ENCODE measurements around the gene TFEB. TPM values are rescaled to one million over a fixed set of nuclear protein-coding genes. Genes with fewer than 3 reads are reported as not detected.

TFEB gene
- polyA plus RNA-seq, 1 experiment, result 3.9 TPM

DNA sequence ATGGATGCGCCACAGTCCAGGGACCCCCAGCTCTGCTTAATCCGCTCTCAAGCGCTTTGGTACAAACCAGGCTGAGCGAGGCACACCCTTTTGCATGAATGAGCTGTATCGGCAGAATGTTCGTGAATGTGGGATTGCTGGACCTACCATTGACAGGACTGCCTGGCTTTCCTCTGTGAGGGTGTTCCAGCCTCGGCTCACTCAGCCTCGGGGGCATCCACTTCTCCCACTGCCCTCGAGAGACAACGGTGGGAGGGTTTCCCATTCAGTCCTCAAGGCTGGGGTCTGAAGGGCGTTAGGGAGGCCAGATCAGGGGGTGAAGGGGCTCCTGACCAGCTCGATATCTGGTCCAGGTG, 79.8 kb downstream of the TFEB start:
- H3K27ac ChIP-seq (ENCODE audit: low read depth, low read length), result no peak overlapping the region
- DNase-seq (ENCODE audit: low read depth, low spot score), result no peak
- peaks cover 35% of the 10 kb centered on the region for H3K27me3 ChIP-seq (ENCODE audit: control insufficient read depth, insufficient read depth, low read length)
- POLR2A ChIA-PET, result interaction anchor here (0.7 kb wide), 1 partner anchor 50 kb away, joined by 4 read pairs; no protein-coding TSS in a partner anchor
- H3K4me3 ChIP-seq (ENCODE audit: low read depth, low read length), result no peak overlapping the region
- TF ChIP-seq, protein P1, sequence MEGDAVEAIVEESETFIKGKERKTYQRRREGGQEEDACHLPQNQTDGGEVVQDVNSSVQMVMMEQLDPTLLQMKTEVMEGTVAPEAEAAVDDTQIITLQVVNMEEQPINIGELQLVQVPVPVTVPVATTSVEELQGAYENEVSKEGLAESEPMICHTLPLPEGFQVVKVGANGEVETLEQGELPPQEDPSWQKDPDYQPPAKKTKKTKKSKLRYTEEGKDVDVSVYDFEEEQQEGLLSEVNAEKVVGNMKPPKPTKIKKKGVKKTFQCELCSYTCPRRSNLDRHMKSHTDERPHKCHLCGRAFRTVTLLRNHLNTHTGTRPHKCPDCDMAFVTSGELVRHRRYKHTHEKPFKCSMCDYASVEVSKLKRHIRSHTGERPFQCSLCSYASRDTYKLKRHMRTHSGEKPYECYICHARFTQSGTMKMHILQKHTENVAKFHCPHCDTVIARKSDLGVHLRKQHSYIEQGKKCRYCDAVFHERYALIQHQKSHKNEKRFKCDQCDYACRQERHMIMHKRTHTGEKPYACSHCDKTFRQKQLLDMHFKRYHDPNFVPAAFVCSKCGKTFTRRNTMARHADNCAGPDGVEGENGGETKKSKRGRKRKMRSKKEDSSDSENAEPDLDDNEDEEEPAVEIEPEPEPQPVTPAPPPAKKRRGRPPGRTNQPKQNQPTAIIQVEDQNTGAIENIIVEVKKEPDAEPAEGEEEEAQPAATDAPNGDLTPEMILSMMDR (IDR thresholded peaks at IDR 0.05; ENCODE audit: low read depth, low read length), result no peak
- H3K9me3 ChIP-seq (ENCODE audit: control insufficient read depth, insufficient read depth, low read length), result no peaks in the 10 kb centered on the region; the same call in 1 of the 2 replicates
- CTCF ChIA-PET, result interaction anchor here (1.5 to 2.3 kb wide), 2 partner anchors 28 to 287 kb away, joined by 4 to 7 read pairs; no protein-coding TSS in a partner anchor

DNA sequence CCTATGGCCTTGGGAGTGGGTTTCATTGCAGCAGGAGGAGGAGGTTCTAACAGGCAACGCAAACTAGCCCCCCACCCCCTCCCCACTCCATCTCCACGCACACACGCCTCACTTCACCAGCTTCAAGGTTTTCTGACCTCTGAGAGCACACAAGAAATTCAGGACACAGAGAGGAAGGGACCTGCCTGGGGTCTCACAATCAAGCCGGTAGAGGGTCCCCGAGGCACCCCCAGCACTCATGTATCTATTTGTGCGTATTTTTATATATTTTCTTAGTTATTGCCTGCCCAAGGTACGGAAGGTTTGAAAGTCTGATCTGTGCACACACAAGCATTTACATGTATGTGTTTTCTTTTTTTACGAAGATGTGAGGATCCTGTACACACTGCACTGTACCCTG, 80.2 kb downstream of the TFEB start:
- no peak overlapping the region for H3K4me3 ChIP-seq (ENCODE audit: low read depth, low read length)
- H3K27ac ChIP-seq (ENCODE audit: low read depth, low read length), result no peak overlapping the region
- TF ChIP-seq, protein P1 (IDR thresholded peaks at IDR 0.05; ENCODE audit: low read depth, low read length), result no peak
- H3K27me3 ChIP-seq (ENCODE audit: control insufficient read depth, insufficient read depth, low read length), result peaks cover 32% of the 10 kb centered on the region
- H3K9me3 ChIP-seq (ENCODE audit: control insufficient read depth, insufficient read depth, low read length), result no peaks in the 10 kb centered on the region; the same call in 1 of the 2 replicates
- POLR2A ChIA-PET, result interaction anchor here (0.7 kb wide), 1 partner anchor 51 kb away, joined by 4 read pairs; no protein-coding TSS in a partner anchor
- no peak for DNase-seq (ENCODE audit: low read depth, low spot score)
- CTCF ChIA-PET, result interaction anchor here (1.5 to 2.3 kb wide), 2 partner anchors 28 to 287 kb away, joined by 4 to 7 read pairs; no protein-coding TSS in a partner anchor

DNA sequence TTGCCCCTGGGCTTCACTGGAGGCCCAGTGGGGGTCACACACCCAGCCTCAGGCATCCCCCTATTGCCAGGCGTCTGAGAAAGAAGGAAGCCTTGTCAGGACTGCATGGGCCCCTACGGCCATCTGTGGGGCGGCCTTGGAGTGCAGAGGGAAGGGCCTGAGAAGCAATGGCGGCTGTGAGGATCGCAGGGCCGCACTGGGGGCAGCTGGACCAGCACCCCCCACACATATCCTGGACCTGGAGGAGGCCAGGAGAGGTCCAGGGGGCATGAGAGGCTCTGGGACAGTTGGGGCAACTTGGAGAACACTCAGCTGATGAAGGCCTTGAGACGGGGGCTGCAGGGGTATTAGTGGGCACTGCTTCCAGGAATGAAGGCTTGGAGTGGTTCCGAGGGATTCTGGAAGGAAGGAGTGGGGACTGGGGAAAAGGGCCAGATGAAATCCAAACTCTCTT, 80.7 kb downstream of the TFEB start:
- no peak overlapping the region for H3K4me3 ChIP-seq (ENCODE audit: low read depth, low read length)
- no peak for DNase-seq (ENCODE audit: low read depth, low spot score)
- ChIA-PET POLR2A (no interaction called here), CTCF (interaction anchor here (1.5 to 2.3 kb wide), 2 partner anchors 29 to 286 kb away, joined by 4 to 7 read pairs; no protein-coding TSS in a partner anchor)
- TF ChIP-seq, protein P1 (IDR thresholded peaks at IDR 0.05; ENCODE audit: low read depth, low read length), result no peak
- H3K9me3 ChIP-seq (ENCODE audit: control insufficient read depth, insufficient read depth, low read length), result no peaks in the 10 kb centered on the region; the same call in 1 of the 2 replicates
- peaks cover 30% of the 10 kb centered on the region for H3K27me3 ChIP-seq (ENCODE audit: control insufficient read depth, insufficient read depth, low read length)
- H3K27ac ChIP-seq (ENCODE audit: low read depth, low read length), result no peak overlapping the region

DNA sequence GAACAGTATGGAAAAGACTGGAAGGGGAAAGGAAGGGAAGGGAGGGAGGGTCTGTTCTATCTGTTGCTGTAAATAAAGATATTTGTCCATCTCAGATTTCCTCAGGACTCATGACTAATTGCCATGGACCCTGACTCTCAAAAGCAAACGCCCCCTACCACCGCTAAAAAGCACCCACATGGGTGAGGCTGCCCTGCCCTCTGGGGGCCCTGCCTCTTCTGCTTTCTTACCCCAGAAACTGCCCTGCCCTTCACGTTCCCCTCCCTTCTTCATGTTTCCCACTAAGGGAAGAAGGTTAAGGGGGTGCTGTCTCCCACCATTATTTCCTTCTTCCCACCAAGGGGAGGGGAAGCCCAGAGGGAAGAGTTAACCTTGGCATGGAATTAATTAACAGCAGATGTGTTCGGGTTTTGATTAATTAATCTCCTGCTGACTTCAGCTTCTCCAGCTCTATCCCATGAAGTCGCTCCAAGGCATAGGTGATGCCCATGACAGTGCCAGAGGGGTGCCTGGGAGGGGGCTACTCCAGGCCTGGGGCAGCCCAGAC, 81.2 kb downstream of the TFEB start:
- POLR2A ChIA-PET, result no interaction called here
- CTCF ChIA-PET, result no interaction called here
- Histone ChIP-seq H3K27me3 (ENCODE audit: control insufficient read depth, insufficient read depth, low read length) (peaks cover 34% of the 10 kb centered on the region), H3K4me3 (ENCODE audit: low read depth, low read length) (no peak overlapping the region), H3K27ac (ENCODE audit: low read depth, low read length) (no peak overlapping the region), H3K9me3 (ENCODE audit: control insufficient read depth, insufficient read depth, low read length) (no peaks in the 10 kb centered on the region; the same call in 1 of the 2 replicates)
- no peak for DNase-seq (ENCODE audit: low read depth, low spot score)
- TF ChIP-seq, protein P1 (IDR thresholded peaks at IDR 0.05; ENCODE audit: low read depth, low read length), result no peak

DNA sequence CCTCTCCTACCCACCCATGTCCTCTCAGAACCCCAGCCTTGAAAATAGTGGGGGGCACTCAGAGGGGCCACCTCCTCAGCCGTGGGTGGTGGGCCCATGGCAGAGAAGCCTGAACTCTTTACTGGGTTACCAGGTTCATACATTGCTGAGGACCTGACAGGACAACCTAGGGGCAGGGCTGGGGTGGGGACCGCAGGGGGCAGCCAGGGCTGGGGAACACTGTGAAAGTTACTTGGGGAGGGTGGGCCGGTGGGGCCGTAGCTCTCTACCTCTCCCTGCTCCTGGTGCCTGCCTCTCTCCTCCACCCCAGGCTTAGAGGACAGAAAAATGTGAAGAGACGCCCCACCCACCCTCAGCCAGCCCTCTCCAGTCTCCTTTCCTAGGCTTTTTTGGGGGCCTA, 81.7 kb downstream of the TFEB start:
- H3K4me3 ChIP-seq (ENCODE audit: low read depth, low read length), result no peak overlapping the region
- ChIA-PET POLR2A (no interaction called here), CTCF (no interaction called here)
- no peak for DNase-seq (ENCODE audit: low read depth, low spot score)
- H3K27me3 ChIP-seq (ENCODE audit: control insufficient read depth, insufficient read depth, low read length), result peaks cover 31% of the 10 kb centered on the region
- no peaks in the 10 kb centered on the region; the same call in 1 of the 2 replicates for H3K9me3 ChIP-seq (ENCODE audit: control insufficient read depth, insufficient read depth, low read length)
- TF ChIP-seq, protein P1 (IDR thresholded peaks at IDR 0.05; ENCODE audit: low read depth, low read length), result no peak
- no peak overlapping the region for H3K27ac ChIP-seq (ENCODE audit: low read depth, low read length)
